Natural killer cell treated with Interleukin-12 subunit alpha and Interleukin-12 subunit beta and Interleukin-15 and Interleukin-18, amount 100 ng/mL, for 72 hours (primary cell): ENCODE measurements around the gene HYCC1. TPM values are rescaled to one million over a fixed set of nuclear protein-coding genes. Genes with fewer than 3 reads are reported as not detected.
A peak's percentile ranks its signal among the peaks of the same experiment; 100 is the strongest.
"Not testable (repeated sequence)": the region's sequence is repeated elsewhere in the genome, so short reads cannot be mapped to it uniquely, and the experiment has no call there.

Experiments used
- ATAC-seq, 2 donors: fragments of 150-1000 bp; cut with Tn5 transposase in 1 of 2; sonication (Bioruptor Pico), chemical (Tn5 transposase) in 1 of 2; 2 replicates each; pipeline ENCODE4 v1.10.0; 2021
- DNase-seq: peaks from one replicate; pipeline ENCODE4 v3.0.0; 2022; ENCODE audit warnings: low spot score
- H3K27ac Mint-ChIP-seq, 2 donors: 1 replicate in 1 of 2; 2 replicates in 1 of 2; pipeline ENCODE4 v1.8.0; 2022; ENCODE audit warnings: mixed read lengths in 2 of 2, mild to moderate bottlenecking in 1 of 2, moderate library complexity in 1 of 2
- H3K27me3 Mint-ChIP-seq, 2 donors: 1 replicate in 1 of 2; 2 replicates in 1 of 2; pipeline ENCODE4 v1.8.0; 2022; ENCODE audit warnings: mixed read lengths in 2 of 2
- H3K36me3 Mint-ChIP-seq: one replicate; pipeline ENCODE4 v1.8.0; 2022; ENCODE audit warnings: mixed read lengths
- H3K4me1 Mint-ChIP-seq, 2 donors: 1 replicate in 1 of 2; 2 replicates in 1 of 2; pipeline ENCODE4 v1.8.0; 2022; ENCODE audit warnings: low read depth in 2 of 2, mixed read lengths in 2 of 2, mild to moderate bottlenecking in 1 of 2
- H3K4me3 Mint-ChIP-seq: one replicate; pipeline ENCODE4 v1.8.0; 2022; ENCODE audit warnings: mixed read lengths
- H3K9me3 Mint-ChIP-seq: 2 replicates; pipeline ENCODE4 v1.8.0; 2022; ENCODE audit warnings: mixed read lengths
- total RNA-seq, 2 donors: library from RNA; stranded (reverse); gene quantifications; one replicate each; pipeline ENCODE4 v1.2.3, GENCODE V29; 2022

Gene HYCC1
- total RNA-seq, 2 donors from 2014 or later = 47.1 to 67.4 TPM

GRCh38 chr7:22989643-22990587, 24.0 kb downstream of the HYCC1 start:
- H3K4me1 Mint-ChIP-seq = peaks cover 24 to 44% of the 10 kb centered on the region in 2 donors
- ATAC-seq = no peak

DNA sequence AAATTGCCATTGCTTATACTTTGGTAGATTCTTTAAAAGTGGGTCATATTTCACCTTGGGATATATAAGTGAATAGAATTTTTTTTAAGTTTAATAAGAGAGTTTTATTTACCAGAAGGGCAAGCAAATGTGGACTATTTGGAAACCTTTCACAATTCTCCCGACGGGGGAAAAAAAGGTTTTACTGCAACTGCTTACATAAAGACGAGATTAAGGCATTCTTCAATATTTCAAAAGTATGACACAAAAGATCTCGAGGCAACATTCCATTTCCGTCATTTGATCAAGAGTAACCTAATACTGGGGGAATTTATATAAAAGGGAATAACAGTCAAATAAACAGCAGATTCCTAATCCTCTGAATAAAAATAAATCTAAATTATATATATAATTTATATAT, 28.5 kb downstream of the HYCC1 start:
- Mint-ChIP-seq H3K36me3 (peaks cover 10% of the 10 kb centered on the region), H3K9me3 (no peaks in the 10 kb centered on the region), H3K27ac (no peak overlapping the region), H3K27me3 (no peaks in the 10 kb centered on the region), H3K4me1 (peaks cover 8 to 22% of the 10 kb centered on the region in 2 donors), H3K4me3 (no peak overlapping the region)
- DNase-seq (no peak), ATAC-seq (no peak)

More at GRCh38 chr7:22989643-22990587, 24.0 kb downstream of the HYCC1 start:
- Mint-ChIP-seq H3K27ac (no peak overlapping the region), H3K27me3 (no peaks in the 10 kb centered on the region), H3K9me3 (no peaks in the 10 kb centered on the region), H3K4me3 (no peak overlapping the region), H3K36me3 (peaks cover 14% of the 10 kb centered on the region)
- no peak for DNase-seq

DNA sequence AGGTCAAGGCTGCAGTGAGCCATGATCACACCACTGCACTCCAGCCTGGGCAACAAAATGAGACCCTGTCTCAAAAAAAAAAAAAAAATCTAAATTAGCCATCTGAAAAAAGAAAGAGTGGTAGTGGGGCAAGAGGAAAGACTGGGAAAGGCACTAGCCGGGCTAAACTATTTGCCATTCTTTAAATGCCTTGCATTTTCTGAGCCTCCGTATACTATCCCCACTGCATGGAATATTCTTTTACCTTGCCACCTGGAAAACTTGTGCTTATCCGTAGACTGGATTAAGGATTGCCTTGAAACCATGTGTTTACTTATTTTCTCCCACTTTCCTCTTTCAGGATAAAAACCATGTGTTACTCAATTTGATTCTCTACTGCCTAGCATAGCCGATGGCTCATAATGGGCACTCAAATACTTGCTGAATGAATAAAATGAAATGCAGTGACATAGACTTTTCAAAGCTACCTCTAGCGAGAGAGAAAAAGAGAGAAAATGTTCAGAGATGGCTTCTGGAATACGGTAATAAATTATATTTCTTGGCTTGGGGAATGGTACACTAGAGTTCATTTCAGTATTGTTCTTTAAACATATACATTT, 30.6 kb downstream of the HYCC1 start:
- Mint-ChIP-seq H3K36me3 (no peaks in the 10 kb centered on the region), H3K27ac (no peak overlapping the region), H3K9me3 (no peaks in the 10 kb centered on the region), H3K4me3 (no peak overlapping the region), H3K4me1 (peaks cover 0 to 7% of the 10 kb centered on the region in 2 donors), H3K27me3 (no peaks in the 10 kb centered on the region)
- ATAC-seq = no peak
- DNase-seq = no peak

- no peak overlapping the region for H3K27ac Mint-ChIP-seq
- no peak for ATAC-seq
These were observed 33.5 kb downstream of the HYCC1 start for GRCh38 chr7:22980422-22980821.

DNA sequence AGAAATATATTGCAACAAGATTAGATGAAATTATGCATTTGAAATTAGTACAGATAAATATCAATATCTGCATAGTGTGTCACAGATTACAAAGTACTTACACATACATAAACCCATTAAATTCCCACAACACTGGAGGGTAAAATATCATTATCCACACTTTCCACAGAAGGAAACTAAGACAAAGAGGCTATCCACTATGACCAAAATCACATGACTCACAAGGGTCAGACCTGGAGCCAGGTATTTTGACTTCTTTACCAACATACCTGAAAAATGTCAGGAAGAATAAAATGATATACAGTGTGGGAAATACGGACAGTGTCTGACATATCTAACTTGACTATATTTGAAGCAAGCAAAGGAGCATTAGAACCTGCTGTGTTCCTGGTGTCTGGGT, 34.1 kb downstream of the HYCC1 start:
- no peak for ATAC-seq
- peaks cover 0 to 7% of the 10 kb centered on the region in 2 donors for H3K4me1 Mint-ChIP-seq
- no peak overlapping the region for H3K27ac Mint-ChIP-seq
- H3K9me3 Mint-ChIP-seq = no peaks in the 10 kb centered on the region
- no peak overlapping the region for H3K4me3 Mint-ChIP-seq
- no peak for DNase-seq
- H3K27me3 Mint-ChIP-seq = no peaks in the 10 kb centered on the region
- peaks cover under 1% of the 10 kb centered on the region for H3K36me3 Mint-ChIP-seq

More at GRCh38 chr7:22980422-22980821, 33.5 kb downstream of the HYCC1 start:
- no peak for DNase-seq
- H3K4me3 Mint-ChIP-seq = no peak overlapping the region
- no peaks in the 10 kb centered on the region for H3K36me3 Mint-ChIP-seq
- H3K4me1 Mint-ChIP-seq = peaks cover 0 to 7% of the 10 kb centered on the region in 2 donors
- H3K27me3 Mint-ChIP-seq = no peaks in the 10 kb centered on the region
- H3K9me3 Mint-ChIP-seq = no peaks in the 10 kb centered on the region

DNA sequence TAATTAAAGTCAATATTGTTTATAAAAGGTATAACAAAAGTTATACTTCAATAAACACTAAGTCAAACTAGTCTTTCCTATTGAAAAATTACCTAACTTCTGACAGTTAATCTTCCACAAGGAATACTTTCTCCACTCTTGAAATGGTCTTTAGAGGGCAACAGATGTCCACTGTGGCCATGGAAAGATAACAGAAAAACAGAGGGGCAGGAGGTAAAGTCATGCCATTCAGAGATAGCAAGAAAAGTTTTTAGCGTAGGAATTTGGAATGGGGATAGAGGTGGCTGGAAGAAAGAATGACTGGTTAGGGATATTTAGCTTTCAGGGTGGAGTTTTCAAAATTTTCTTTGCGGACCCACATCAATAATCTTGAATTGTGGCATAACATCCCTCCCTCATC, 34.7 kb downstream of the HYCC1 start:
- Mint-ChIP-seq H3K9me3 (no peaks in the 10 kb centered on the region), H3K4me1 (peaks cover 0 to 7% of the 10 kb centered on the region in 2 donors), H3K27me3 (no peaks in the 10 kb centered on the region), H3K27ac (no peak overlapping the region), H3K36me3 (peaks cover 6% of the 10 kb centered on the region), H3K4me3 (no peak overlapping the region)
- ATAC-seq (no peak), DNase-seq (no peak)

GRCh38 chr7:22974636-22975035, 39.3 kb downstream of the HYCC1 start:
- ATAC-seq, H3K4me1 Mint-ChIP-seq, H3K27me3 Mint-ChIP-seq, H3K9me3 Mint-ChIP-seq, H3K4me3 Mint-ChIP-seq, DNase-seq: not testable (repeated sequence)
- peaks cover 12% of the 10 kb centered on the region for H3K36me3 Mint-ChIP-seq
- peak overlapping the region in 1 of 2 donors; percentile 0 for H3K27ac Mint-ChIP-seq

GRCh38 chr7:22972207-22972606, 41.7 kb downstream of the HYCC1 start:
- Mint-ChIP-seq H3K4me1 (no peaks in the 10 kb centered on the region), H3K36me3 (peaks cover 12% of the 10 kb centered on the region), H3K27me3 (no peaks in the 10 kb centered on the region), H3K27ac (no peak overlapping the region), H3K4me3 (no peak overlapping the region), H3K9me3 (no peaks in the 10 kb centered on the region)
- ATAC-seq = no peak
- DNase-seq = no peak

- Mint-ChIP-seq H3K9me3 (no peaks in the 10 kb centered on the region), H3K27me3 (no peaks in the 10 kb centered on the region), H3K36me3 (peaks cover 5% of the 10 kb centered on the region)
These were observed 44.9 kb downstream of the HYCC1 start for GRCh38 chr7:22969010-22969431.

More at GRCh38 chr7:22969010-22969431, 44.9 kb downstream of the HYCC1 start:
- H3K4me3 Mint-ChIP-seq = no peak overlapping the region
- no peak for DNase-seq
- no peak for ATAC-seq
- no peak overlapping the region for H3K27ac Mint-ChIP-seq
- H3K4me1 Mint-ChIP-seq = no peaks in the 10 kb centered on the region

Other genes starting within 250 kb of the HYCC1 start
- 100 to 1,000 TPM; 136 to 203 TPM for gene TOMM7, start 191.3 kb downstream of the HYCC1 start, total RNA-seq
- 10 to 100 TPM; 19.5 to 20.1 TPM for gene KLHL7, start 91.7 kb upstream of the HYCC1 start, total RNA-seq
- 10 to 100 TPM; 41.2 to 86.2 TPM for gene NUP42, start 167.9 kb upstream of the HYCC1 start, total RNA-seq
- gene GPNMB, start 232.6 kb upstream of the HYCC1 start, total RNA-seq = not detected